Epithelial cell of esophagus (primary cell): ENCODE data around the gene MXRA8.
"Not testable (repeated sequence)": the region's sequence is repeated elsewhere in the genome, so short reads cannot be mapped to it uniquely, and the experiment has no call there.

Source experiments
- DNase-seq: peaks from one replicate; pipeline ENCODE4 v3.0.0; 2010; ENCODE audit warnings: low read depth
- H3K4me3 ChIP-seq: 2 replicates; pipeline ENCODE4 v1.5.1; 2011; ENCODE audit warnings: mild to moderate bottlenecking, low read length, control low read depth
- TF ChIP-seq, protein P1 (sequence below): IDR thresholded peaks from 2 replicates; pipeline ENCODE4 v1.5.1; 2011; ENCODE audit warnings: low read depth, mild to moderate bottlenecking, low read length, control low read depth, inconsistent platforms; ENCODE audit not compliant: insufficient read depth; ENCODE audit errors: missing control alignments

Gene MXRA8

DNA sequence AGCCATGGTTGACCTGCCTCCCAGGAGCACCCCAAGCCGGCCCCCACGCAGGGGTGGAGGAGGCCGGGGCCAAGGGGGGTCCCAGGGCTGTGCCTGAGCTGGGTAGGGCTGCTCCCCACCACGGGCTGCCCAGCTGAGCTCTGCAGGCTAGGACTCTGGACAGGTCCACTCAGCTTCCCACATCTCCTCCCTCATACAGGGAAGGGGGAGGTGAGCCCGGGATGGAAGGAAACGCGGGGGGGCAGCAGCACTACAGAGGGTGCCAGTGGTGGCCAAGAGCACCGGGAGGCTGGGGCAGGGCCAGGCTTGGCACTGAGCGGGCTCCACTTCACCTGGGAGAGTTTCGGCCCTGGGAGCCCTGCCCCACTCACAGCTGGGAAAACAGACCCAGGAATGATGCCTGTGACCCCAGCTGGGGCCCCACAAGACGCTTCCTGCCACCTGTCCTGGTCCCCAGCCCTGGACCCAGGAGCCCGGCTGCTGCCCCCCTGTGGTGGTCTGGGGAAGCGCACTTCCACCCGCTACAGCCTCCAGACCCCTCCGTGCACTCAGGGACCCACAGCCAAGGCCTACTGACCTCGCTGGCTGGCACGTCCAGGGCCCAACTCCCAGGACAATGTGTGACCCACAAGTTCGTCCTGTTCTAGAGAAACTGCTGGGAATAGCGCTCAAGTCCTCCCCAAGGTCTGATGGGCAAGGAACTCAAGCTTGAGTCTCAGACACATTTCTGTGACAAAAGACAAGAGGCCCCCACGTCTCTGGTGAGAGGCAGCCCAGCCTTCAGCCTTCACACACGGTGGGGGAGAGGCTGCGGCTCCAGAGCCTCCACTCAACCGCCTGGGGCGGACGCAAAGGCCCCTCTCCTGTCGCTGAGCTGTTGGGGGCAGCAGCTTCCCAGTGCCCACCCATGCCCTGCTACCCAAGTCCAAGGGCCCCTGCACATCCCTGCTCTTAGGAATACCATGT, 13.7 kb upstream of the MXRA8 start:
- peak; percentile 51 for DNase-seq
- H3K4me3 ChIP-seq, result no peak overlapping the region
- TF ChIP-seq, protein P1, sequence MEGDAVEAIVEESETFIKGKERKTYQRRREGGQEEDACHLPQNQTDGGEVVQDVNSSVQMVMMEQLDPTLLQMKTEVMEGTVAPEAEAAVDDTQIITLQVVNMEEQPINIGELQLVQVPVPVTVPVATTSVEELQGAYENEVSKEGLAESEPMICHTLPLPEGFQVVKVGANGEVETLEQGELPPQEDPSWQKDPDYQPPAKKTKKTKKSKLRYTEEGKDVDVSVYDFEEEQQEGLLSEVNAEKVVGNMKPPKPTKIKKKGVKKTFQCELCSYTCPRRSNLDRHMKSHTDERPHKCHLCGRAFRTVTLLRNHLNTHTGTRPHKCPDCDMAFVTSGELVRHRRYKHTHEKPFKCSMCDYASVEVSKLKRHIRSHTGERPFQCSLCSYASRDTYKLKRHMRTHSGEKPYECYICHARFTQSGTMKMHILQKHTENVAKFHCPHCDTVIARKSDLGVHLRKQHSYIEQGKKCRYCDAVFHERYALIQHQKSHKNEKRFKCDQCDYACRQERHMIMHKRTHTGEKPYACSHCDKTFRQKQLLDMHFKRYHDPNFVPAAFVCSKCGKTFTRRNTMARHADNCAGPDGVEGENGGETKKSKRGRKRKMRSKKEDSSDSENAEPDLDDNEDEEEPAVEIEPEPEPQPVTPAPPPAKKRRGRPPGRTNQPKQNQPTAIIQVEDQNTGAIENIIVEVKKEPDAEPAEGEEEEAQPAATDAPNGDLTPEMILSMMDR, result peak; percentile 87

DNA sequence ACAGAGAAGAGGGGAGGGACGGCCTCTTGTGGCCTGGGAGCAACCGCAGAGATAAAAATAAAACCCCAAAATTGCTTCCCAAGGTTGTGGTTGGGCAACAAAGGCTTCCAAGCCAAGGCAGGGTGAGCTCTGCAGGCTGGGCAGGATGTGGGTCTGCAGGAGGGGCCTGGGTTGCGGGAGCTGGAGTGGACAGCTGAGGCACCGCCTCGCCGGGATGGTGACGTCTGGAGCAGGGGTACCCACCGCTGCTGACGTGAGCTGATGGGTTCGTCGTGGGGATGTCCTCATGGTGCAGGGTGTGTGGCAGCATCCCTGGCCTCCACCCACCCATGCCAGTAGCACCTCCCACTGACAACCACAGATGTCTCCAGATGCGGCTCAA, 13.0 kb upstream of the MXRA8 start:
- H3K4me3 ChIP-seq, result no peak overlapping the region
- DNase-seq, result no peak
- TF ChIP-seq, protein P1, result no peak

DNA sequence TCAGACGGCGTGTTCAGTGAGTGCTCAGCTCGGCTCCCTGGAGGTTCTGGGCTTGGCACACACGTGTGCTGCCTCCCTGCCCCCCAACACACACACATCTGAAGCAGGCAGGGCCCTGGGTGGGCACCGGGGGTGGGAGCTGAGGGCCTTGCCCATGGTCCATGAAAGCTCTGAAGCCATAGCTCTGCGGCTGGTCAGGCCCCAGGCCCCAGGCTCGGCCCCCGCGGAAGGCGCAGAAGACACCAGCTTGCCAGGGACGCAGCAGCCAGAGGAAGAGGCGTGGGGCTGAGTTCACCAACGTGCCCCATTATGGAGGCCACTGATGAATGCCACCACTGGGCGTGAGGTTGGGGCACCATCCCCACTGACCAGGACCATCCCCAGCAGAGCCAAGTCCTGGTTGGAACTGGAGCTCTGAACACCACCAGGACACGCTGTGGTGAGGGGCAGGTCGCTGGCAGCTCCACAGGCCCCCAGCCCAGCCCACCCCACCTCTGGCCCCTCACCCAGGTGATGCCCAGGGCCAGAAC, 12.5 kb upstream of the MXRA8 start:
- H3K4me3 ChIP-seq, result no peak overlapping the region
- TF ChIP-seq, protein P1, result no peak
- DNase-seq, result no peak

DNA sequence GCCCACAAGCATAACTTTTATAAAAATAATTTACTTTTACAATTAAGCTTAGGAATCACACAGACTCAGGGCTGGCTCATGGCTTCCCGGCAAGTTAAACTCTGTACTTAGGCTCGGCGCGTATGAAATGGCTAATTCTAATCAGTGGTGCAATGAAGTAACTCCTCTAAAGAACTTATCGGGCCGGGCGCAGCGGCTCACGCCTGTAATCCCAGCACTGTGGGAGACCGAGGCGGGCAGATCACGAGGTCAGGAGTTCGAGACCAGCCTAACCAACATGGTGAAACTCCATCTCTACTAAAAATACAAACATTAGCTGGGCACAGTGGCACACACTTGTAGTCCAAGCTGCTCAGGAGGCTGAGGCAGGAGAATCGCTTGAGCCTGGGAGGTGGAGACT, 11.7 kb upstream of the MXRA8 start:
- H3K4me3 ChIP-seq, DNase-seq: not testable (repeated sequence)

DNA sequence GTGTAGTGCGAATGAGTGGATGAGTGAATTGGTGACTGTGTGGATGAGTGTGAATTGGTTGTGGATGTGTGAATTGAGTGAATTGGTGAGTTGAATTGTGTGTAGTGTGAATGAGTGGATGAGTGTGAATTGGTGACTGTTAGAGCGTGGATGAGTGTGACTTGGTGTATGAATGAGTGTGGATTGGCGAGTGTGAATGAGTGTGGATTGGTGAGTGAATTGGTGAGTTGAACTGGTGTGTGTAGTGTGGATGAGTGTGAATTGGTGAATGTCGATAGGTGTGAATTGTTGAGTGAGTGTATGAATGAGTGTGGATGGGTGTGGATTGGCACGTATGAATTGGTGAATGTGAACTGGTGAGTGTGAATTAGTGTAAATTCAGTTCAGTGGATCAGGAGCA, 9.0 kb upstream of the MXRA8 start:
- no peak for DNase-seq
- TF ChIP-seq, protein P1, result no peak
- H3K4me3 ChIP-seq, result no peak overlapping the region

DNA sequence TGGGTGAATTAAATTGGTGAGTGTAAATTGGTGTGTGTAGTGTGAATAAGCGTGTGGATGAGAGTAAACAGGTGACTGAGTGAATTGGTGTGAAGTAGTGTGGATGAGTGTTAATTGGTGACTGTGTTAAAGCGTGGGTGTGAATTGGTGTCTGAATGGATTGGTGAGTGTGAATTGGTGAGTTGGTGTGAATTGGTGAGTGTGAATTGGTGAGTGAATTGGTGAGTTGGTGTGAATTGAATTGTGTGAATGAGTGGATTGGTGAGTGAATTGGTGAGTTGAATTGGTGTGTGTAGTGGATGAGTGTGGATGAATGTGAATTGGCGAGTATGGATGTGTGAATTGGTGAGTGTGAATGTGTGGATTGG, 8.3 kb upstream of the MXRA8 start:
- no peak overlapping the region for H3K4me3 ChIP-seq
- DNase-seq, result no peak
- TF ChIP-seq, protein P1, result no peak

DNA sequence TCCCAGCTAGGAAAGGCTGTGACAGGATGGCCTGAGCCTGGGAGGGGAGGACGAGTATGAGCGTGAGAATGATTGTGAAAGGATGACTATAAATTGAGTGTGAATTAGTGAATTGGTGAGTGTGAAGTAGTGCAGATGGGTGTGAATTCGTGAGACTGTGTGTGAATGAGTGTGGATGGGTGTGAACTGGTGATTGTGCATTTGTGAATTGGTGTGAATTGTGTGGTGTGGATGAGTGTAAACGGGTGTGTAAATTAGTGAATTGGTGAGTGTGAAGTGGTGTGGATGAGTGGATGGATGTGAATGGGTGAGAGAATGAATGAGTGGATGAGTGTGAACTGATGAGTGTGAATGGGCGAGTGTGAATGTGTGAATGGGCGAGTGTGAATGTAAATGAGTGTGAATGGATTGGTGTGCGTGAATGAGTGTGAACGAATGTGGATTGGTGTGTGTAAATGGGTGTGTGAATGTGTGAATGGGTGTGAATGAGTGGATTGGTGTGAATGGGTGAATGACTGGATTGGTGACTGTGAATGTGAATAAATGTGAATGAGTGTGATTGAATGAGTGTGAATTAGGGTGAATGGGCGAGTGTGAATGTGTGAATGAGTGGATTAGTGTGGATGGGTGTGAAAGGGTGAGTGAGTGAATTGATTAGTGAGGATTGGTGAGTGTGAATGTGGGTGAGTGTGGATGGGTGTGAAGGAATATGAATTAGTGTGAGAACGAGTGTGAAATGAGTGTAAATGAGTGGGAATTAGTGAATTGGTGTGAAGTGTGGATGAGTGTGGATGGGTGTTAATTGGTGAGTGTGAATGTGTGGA, 7.7 kb upstream of the MXRA8 start:
- TF ChIP-seq, protein P1, result no peak
- no peak for DNase-seq
- no peak overlapping the region for H3K4me3 ChIP-seq
